G401 (cell line): ENCODE measurements around the gene MRPL3. TPM values are rescaled to one million over a fixed set of nuclear protein-coding genes. Genes with fewer than 3 reads are reported as not detected.

ENCODE experiments used
- DNase-seq: peaks from one replicate; pipeline ENCODE4 v3.0.0-alpha.2; 2015; ENCODE audit warnings: low spot score
- in situ Hi-C: cut with HindIII; loops from 2 replicates; pipeline ENCODE4 v1.10.0; 2016; ENCODE audit warnings: low sequenced_read_pairs, mixed read lengths
- total RNA-seq: library from RNA; depleted of rRNA; stranded (reverse); fragments of >200 nt; shearing (Covaris generic); gene quantifications from 2 replicates; pipeline ENCODE4 v1.2.3, GENCODE V29; 2014; rRNA removed

Gene MRPL3
- total RNA-seq, result 230 and 293 TPM in 2 replicates

- in situ Hi-C loops, result no loop called here
- DNase-seq, result peak; percentile 89
Measured at GRCh38 chr3:131502530-131503319, at the start of gene MRPL3. TSS of gene MRPL3 (minus strand) at chr3:131502971. CDS start at chr3:131502821, 150 bp downstream.

- in situ Hi-C loops, result no loop called here
- no peak for DNase-seq
Measured at GRCh38 chr3:131551761-131552160, 49.0 kb upstream of the MRPL3 start.

DNA sequence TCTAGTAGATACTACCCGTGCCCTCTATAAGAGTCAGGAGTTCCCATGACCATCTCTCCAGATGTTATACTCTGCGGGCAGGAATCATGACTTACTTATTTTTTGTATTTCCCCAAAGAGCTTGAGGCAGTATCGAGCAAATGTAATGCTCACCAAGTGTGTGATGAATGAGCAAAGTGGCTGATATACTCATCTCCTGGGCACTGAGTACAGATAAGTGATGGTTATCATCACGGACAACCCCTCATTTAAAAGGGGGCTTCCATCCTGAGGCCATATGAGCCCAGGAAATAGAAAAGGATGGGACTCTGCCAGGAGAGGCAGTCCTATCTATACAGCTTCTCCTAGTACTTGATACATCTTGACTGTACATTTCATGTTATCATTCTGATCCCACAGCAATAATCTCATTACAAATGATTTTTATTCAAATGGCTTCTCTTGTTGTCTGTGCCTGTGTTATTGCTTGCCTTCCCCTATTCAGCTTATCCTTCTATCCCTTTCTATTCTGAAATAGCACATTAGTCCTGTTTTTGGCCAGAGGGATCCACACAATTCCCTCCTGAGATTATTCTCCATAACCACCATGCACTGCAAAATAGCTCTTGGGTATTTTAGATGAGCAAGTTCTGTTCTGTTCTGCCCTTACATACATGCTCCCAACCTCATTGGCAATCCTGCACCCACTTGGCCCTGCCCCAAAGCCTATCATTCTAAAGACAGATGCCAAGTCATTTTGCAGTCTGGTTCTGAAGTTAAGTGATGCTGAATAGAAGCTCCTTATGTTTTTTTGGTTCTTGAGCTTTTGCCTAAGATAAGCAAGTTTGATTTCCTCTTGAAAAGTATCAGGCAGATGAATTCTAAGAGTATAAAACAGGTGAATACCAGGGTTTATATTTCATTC, 48.0 kb upstream of the MRPL3 start:
- in situ Hi-C loops, result no loop called here
- DNase-seq, result no peak

DNA sequence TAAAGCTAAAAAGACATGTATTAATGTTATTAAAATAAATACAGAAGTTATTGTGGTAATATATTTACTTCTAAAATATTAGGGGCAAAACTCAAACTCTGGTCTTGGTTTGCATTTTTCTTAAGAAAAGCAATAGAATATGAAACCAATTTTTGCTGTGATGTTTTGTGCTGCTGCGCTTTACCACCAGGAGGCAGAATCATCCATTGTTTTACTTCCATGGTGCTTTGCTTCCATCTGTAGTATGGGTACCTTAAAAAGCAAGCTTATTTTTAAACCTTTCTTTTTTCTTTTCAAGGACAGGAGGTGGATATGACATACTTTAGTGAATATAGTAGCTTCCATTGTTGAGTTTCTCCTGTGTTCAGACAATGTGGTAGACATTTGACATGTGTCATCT, 46.6 kb upstream of the MRPL3 start:
- in situ Hi-C loops, result no loop called here
- no peak for DNase-seq

- no peak for DNase-seq
- in situ Hi-C loops, result no loop called here
Measured at GRCh38 chr3:131547585-131547984, 44.8 kb upstream of the MRPL3 start.

- no peak for DNase-seq
- in situ Hi-C loops, result no loop called here
Measured at GRCh38 chr3:131546441-131546840, 43.7 kb upstream of the MRPL3 start.

DNA sequence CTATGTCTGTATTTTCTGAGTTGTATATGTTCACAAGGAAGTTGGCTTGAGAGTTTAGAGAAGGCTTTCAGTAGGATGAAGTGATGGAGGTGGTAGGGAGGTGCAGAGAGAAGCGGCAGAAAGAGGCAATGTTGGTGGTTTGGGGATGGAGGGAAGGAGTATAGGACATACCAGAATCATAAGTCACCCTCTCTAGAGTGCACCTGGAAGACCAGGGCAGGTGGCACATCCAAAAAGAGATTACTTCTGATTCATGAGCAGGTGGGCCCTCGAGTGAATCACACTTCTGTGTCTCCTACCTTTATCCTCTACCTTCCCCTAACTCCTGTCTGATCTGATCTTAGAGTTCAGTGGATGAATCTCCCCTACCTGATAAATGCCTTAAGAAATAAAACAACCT, 41.8 kb upstream of the MRPL3 start:
- no peak for DNase-seq
- in situ Hi-C loops, result no loop called here

- DNase-seq, result peak; percentile 38
Measured at GRCh38 chr3:131543714-131544113, 40.9 kb upstream of the MRPL3 start.

DNA sequence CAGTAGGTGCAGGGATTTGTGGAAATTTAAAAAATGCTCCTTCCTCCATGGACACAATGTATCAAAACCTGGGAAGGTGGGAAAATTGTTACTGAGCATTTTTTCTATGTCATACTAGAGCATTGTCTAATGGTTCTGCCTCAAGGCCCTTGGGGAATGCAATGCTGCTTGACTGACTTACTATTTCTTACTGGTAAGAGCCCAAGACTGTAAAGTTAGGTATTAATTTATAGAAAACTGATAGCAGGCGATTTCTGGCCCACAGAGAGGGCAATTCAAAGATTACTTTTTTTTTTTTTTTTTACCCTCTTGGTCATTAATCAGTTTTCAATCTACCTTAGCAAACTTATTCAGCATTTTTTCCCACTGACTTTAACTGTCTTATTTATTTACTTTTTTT, 38.5 kb upstream of the MRPL3 start:
- in situ Hi-C loops, result no loop called here
- DNase-seq, result no peak

More at GRCh38 chr3:131543714-131544113, 40.9 kb upstream of the MRPL3 start:
- in situ Hi-C loops, result no loop called here

DNA sequence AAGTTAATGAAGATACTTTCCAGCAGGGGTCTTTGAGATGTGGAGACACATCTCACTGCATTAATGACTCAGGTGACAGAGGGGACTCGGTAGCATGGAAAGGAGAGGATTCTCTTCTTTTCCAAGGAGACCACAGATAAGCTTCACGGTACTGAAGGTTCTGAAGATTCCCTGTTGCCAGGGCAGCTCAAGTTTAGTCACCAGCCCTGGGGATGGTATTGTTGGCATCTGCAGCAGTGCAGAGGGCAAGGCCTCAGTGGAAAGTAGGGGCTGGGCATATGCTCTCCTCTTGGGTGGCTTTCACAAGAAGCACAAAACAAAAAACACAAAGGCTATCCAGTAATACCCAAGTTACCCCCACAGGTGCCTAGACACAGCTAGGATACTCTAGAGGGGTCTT, 38.0 kb upstream of the MRPL3 start:
- in situ Hi-C loops, result no loop called here
- DNase-seq, result no peak

- in situ Hi-C loops, result no loop called here
- DNase-seq, result no peak
Measured at GRCh38 chr3:131540143-131540542, 37.4 kb upstream of the MRPL3 start.

DNA sequence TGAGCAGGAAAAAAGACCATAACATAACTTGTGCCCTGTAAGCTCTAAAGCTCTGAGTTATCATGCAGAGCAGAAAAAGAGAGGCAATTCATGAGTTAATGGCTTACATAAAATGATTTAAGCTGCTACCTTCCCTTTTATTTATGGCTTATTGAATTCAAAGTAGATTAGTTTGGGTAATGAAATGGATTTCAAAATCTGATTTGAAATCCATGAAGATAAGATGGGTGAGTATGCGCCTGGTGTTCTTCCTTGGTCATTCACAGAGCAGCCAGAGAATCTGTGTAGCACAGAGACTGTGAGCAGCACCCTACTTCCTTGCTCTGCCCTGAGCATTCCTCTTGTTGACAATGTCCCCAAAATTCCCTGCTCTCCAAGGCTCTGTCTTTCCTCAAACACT, 36.2 kb upstream of the MRPL3 start:
- no peak for DNase-seq
- in situ Hi-C loops, result no loop called here

- in situ Hi-C loops, result no loop called here
Measured at GRCh38 chr3:131537531-131537930, 34.8 kb upstream of the MRPL3 start.

GRCh38 chr3:131535596-131535995, 32.8 kb upstream of the MRPL3 start:
- DNase-seq, result no peak
- in situ Hi-C loops, result no loop called here

More at GRCh38 chr3:131537531-131537930, 34.8 kb upstream of the MRPL3 start:
- DNase-seq, result no peak

- in situ Hi-C loops, result no loop called here
- DNase-seq, result peak; percentile 3
Measured at GRCh38 chr3:131535131-131535530, 32.4 kb upstream of the MRPL3 start.

DNA sequence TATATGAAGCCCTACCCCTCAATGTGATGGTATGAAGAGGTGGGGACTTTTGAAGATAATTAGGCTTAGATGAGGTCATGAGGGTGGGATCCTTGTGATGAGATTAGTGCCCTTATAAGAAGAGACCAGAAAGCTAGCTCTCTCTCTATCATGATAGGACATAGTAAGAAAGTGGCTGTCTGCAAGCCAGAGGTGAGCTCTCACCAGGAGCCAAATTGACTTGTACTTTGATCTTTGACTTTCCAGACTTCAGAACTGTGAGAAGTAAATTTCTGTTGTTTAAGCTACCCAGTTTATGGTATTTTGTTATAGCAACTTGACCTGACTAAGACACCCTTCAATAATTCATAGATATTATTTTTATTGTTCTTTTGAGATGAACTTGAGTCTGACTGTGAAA, 29.9 kb upstream of the MRPL3 start:
- DNase-seq, result no peak
- in situ Hi-C loops, result no loop called here

DNA sequence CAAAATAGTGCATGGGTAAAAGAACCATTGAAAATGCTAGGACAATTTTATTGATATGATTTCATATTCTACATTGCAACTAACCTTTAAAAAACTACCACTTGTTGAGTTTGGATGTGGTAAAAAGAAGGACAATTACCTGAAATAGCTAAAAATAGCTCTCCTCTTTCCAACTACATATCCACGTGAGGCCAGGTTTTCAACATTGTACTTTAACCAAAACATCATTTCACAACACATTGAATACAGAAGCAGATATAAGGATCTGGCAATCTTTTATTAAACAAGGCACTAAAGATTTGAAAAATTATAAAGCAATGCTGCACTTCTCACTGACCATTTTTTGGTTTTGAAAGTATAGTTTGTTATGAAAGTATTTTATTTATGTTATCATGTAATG, 28.1 kb upstream of the MRPL3 start:
- in situ Hi-C loops, result no loop called here
- DNase-seq, result no peak

DNA sequence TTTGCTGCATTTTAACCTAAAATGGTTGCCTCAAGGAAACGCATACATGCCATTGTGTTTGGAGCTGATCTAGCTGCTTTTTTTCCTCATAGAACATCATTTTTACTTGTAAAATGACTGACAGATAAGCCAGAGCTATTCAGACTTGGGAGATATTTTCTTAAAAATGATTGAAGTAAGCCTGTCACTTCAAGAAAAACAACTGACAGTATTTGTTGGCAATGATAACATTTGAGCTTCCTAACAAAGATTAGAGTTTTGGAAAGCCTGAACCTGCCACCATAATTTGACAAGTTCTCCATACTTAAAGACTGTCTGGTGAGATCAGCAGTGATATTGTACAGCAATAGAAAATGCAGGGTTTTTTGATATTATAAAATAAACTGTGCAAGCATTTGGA, 27.6 kb upstream of the MRPL3 start:
- no peak for DNase-seq
- in situ Hi-C loops, result no loop called here

- no peak for DNase-seq
- in situ Hi-C loops, result no loop called here
Measured at GRCh38 chr3:131526801-131527347, 24.1 kb upstream of the MRPL3 start.

- in situ Hi-C loops, result no loop called here
- DNase-seq, result no peak
Measured at GRCh38 chr3:131518680-131519079, 15.9 kb upstream of the MRPL3 start.
